ENCODE results near the gene SLC30A1.

DNA sequence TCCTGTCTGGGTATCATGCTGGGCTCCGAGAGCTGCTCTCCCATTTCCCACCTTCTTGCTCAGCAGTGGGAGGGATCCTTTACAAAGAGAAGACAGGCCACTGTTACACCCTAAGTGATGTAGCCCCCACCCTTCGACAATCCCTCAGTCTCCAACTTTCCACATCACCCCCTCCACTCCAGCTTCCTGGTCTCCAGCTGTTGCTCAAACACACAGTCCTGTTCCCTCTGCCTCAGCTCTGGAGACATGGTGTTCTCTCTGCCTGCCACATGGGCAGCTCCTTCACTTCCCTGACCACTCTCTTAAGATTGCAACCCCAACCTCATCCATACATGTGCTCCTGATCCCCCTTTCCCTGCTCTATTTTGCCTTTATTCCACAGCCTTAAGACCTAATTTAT lies 37.7 kb downstream of the SLC30A1 start:
- TF ChIP-seq, protein P1, sequence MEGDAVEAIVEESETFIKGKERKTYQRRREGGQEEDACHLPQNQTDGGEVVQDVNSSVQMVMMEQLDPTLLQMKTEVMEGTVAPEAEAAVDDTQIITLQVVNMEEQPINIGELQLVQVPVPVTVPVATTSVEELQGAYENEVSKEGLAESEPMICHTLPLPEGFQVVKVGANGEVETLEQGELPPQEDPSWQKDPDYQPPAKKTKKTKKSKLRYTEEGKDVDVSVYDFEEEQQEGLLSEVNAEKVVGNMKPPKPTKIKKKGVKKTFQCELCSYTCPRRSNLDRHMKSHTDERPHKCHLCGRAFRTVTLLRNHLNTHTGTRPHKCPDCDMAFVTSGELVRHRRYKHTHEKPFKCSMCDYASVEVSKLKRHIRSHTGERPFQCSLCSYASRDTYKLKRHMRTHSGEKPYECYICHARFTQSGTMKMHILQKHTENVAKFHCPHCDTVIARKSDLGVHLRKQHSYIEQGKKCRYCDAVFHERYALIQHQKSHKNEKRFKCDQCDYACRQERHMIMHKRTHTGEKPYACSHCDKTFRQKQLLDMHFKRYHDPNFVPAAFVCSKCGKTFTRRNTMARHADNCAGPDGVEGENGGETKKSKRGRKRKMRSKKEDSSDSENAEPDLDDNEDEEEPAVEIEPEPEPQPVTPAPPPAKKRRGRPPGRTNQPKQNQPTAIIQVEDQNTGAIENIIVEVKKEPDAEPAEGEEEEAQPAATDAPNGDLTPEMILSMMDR (IDR thresholded peaks at IDR 0.05; ENCODE audit: low read length), result no peak
- TF ChIP-seq EZH2 (IDR thresholded peaks at IDR 0.05; ENCODE audit: borderline replicate concordance, low read length), result no peak

Data from OCI-LY1 (cell line).